Measurements from ENCODE around the gene PPP1R2C.

PPP1R2C gene

DNA sequence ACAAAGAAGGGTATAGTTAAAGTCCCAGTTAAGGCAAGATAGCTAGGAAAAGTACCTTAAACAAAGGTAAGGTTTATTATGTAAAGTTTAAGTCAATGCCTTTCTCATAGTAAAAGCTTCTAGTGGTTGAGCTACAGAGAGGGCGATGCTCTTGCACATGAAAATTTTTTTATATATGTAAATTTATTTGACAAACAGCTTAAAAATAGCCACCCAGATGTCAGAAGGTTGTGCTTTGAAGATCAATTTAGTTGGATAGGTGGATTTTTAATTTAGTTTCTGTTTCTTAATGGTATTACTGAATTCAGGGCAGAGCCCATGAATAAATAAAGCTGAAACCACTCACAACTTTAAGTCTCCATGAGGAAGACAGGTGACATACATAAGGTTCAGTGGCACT lies 29.4 kb upstream of the PPP1R2C start:
- TF ChIP-seq ZFX (IDR thresholded peaks at IDR 0.05; ENCODE audit: borderline replicate concordance) = no peak
- TF ChIP-seq, protein P1, sequence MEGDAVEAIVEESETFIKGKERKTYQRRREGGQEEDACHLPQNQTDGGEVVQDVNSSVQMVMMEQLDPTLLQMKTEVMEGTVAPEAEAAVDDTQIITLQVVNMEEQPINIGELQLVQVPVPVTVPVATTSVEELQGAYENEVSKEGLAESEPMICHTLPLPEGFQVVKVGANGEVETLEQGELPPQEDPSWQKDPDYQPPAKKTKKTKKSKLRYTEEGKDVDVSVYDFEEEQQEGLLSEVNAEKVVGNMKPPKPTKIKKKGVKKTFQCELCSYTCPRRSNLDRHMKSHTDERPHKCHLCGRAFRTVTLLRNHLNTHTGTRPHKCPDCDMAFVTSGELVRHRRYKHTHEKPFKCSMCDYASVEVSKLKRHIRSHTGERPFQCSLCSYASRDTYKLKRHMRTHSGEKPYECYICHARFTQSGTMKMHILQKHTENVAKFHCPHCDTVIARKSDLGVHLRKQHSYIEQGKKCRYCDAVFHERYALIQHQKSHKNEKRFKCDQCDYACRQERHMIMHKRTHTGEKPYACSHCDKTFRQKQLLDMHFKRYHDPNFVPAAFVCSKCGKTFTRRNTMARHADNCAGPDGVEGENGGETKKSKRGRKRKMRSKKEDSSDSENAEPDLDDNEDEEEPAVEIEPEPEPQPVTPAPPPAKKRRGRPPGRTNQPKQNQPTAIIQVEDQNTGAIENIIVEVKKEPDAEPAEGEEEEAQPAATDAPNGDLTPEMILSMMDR (IDR thresholded peaks at IDR 0.05) = no peak
- no peak overlapping the region for H3K27ac ChIP-seq

DNA sequence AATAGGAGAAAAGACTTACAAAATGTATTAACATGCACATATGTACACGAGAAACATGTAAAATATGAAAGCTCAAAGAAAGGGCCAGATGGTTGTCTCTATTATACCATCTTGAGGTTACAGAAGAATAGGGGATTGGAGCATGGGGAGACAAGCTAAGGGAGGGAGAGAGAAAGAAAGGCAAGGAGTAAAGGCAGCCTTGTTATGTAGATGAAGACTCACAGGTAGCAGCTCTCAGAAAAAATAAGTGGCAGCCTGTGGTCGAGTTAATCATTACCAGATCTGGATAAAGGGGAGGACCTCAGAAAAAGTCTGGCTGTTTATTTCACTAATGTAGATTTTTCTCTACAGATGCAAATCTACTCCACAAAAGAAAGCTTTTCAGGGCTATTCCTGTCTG lies 26.6 kb upstream of the PPP1R2C start:
- TF ChIP-seq ZFX (IDR thresholded peaks at IDR 0.05; ENCODE audit: borderline replicate concordance) = no peak
- TF ChIP-seq, protein P1 (IDR thresholded peaks at IDR 0.05) = no peak
- no peak overlapping the region for H3K27ac ChIP-seq

DNA sequence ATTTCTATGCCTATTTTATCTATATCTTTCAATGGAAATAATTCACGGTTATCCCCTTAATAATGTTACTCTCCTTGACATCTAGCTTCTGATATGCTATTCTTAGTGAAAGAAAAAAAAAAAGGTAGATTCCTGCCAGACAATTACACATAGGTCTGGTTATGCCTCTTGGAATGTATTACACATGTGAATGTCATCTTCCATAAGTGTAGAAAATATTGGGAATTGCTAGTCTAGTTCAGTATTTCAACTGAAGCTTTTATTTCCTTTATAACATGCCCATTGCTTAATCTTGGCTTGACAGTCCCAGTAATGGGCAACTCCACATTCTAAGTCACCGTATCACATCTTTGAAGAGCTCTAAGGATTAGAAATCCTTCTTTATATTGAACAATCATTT lies 25.4 kb upstream of the PPP1R2C start:
- TF ChIP-seq, protein P1 (IDR thresholded peaks at IDR 0.05) = no peak
- no peak for TF ChIP-seq ZFX (IDR thresholded peaks at IDR 0.05; ENCODE audit: borderline replicate concordance)
- no peak overlapping the region for H3K27ac ChIP-seq

DNA sequence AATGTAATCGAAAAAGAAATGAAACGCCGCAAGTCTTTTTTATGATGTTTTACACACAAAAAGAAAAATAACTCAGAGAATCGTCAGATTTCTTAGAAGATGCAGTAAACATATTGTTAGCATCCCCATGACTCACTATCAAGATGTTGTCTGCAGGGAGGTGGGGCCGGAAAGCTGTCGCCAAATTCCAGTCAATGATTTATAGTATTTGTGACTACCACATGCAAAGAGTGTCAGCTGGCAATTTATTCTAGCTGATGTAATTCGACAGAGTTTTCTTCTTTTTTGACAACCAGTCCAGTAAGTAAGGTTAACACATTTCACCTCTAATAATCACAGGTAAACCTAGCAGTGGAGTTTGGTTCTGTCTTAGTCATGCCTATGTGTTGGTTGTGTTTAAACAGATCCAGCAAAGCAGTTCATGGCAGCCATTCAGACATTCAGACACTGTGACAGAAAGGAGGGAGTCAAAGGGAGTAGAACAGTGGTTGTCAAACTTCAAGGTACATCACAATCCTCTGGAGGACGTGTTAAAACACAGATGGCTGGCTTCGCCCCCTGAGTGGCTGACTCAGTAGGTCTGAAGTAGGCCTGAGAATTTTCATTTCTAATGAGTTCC lies 19.8 kb upstream of the PPP1R2C start:
- no peak overlapping the region for H3K27ac ChIP-seq
- TF ChIP-seq ZFX (IDR thresholded peaks at IDR 0.05; ENCODE audit: borderline replicate concordance) = no peak
- TF ChIP-seq, protein P1 (IDR thresholded peaks at IDR 0.05) = no peak

DNA sequence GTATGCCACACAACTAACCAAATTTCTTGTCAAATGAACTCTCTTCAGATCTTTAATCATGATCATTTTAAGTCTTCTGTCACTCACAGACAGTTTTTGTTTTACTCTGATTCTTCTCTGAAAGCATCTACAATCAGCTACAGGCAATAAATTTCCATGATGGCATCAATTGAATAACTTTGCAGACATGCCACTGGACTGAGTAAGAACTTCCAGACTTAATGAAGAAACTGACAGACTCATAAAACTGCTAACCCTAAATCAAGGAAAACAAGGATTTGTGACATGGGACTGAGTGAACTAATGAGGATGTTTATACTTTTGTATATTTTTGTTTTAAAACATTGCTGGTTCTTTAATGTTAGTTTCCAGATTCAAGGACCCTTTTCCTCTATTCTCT lies 5.5 kb upstream of the PPP1R2C start:
- H3K27ac ChIP-seq = no peak overlapping the region
- TF ChIP-seq, protein P1 (IDR thresholded peaks at IDR 0.05) = no peak
- TF ChIP-seq ZFX (IDR thresholded peaks at IDR 0.05; ENCODE audit: borderline replicate concordance) = no peak

DNA sequence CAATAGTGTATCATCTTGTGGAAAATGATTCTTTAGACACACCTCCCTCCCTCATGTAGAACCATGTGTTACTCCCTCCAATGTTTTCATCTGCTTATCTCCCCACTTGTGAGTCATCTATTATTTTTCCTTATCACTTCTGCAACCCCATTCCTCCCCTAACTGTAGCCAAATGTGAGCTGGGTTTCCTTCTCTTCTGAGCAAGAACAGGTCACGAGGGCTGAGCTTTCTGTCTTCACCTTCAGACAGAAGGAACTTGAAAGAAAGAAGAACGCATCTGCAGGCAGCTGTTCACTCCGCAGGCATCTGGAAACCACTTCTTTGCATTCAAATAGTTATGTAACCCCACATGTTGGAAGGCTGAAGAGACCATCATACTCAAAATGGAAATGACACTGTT lies 1.8 kb downstream of the PPP1R2C start:
- no peak for TF ChIP-seq ZFX (IDR thresholded peaks at IDR 0.05; ENCODE audit: borderline replicate concordance)
- TF ChIP-seq, protein P1 (IDR thresholded peaks at IDR 0.05) = no peak
- no peak overlapping the region for H3K27ac ChIP-seq

DNA sequence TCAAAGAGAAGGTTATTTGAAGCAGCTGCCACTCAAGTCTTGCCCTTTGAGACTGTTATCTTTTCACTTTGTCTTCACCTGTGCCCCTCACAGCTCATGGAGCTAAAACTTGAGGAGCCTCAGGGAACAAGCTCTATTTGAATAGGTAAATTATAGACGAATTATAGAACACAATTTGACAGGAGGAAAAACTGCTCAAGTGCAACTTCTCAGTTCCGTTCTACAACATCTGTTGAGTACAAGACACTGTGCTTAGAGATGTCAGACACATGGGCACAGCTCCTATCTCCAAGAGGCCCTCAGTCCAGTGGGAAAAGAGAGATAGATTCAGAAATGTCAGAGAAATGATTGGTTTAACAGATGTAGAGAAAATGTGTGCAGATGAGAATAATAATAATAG lies 5.1 kb downstream of the PPP1R2C start:
- no peak for TF ChIP-seq ZFX (IDR thresholded peaks at IDR 0.05; ENCODE audit: borderline replicate concordance)
- TF ChIP-seq, protein P1 (IDR thresholded peaks at IDR 0.05) = no peak
- H3K27ac ChIP-seq = no peak overlapping the region
